DMS153 treated with DMSO at 0.1 percent for 48 hours (cell line): Measurements from ENCODE around the gene GOLGA6B.
"Not testable (repeated sequence)": the region's sequence is repeated elsewhere in the genome, so short reads cannot be mapped to it uniquely, and the experiment has no call there.

Experiments
- DNase-seq: peaks from one replicate; lab custom pipeline; 2025; ENCODE audit not compliant: unreplicated experiment; lab: John Stamatoyannopoulos, UW

Gene GOLGA6B

GRCh38 chr15:72665706-72666105, 11.2 kb downstream of the GOLGA6B start:
- not testable (repeated sequence) for DNase-seq

GRCh38 chr15:72669803-72670202, 15.3 kb downstream of the GOLGA6B start:
- not testable (repeated sequence) for DNase-seq

GRCh38 chr15:72670656-72671352, 16.3 kb downstream of the GOLGA6B start:
- not testable (repeated sequence) for DNase-seq

- no peak for DNase-seq
These were observed 17.0 kb downstream of the GOLGA6B start for GRCh38 chr15:72671525-72671924.

GRCh38 chr15:72676838-72677237, 22.3 kb downstream of the GOLGA6B start:
- no peak for DNase-seq

- DNase-seq, result no peak
These were observed 26.4 kb downstream of the GOLGA6B start for GRCh38 chr15:72680931-72681330.

GRCh38 chr15:72682772-72683171, 28.3 kb downstream of the GOLGA6B start:
- no peak for DNase-seq

GRCh38 chr15:72685301-72685924, 30.9 kb downstream of the GOLGA6B start:
- no peak for DNase-seq

- DNase-seq, result no peak
These were observed 31.7 kb downstream of the GOLGA6B start, which contains the start of the genes BBS4 and HIGD2B for GRCh38 chr15:72685925-72686794. TSS of gene BBS4 (plus strand) at chr15:72686207. CDS start at chr15:72686228, 21 bp downstream. TSS of gene HIGD2B (minus strand) at chr15:72686182. CDS start at chr15:72676374, 9,808 bp downstream.

GRCh38 chr15:72688697-72689096, 34.2 kb downstream of the GOLGA6B start:
- no peak for DNase-seq

GRCh38 chr15:72690938-72691337, 36.4 kb downstream of the GOLGA6B start:
- no peak for DNase-seq

GRCh38 chr15:72698938-72699337, 44.4 kb downstream of the GOLGA6B start:
- no peak for DNase-seq

GRCh38 chr15:72700076-72700475, 45.6 kb downstream of the GOLGA6B start:
- DNase-seq, result no peak

- no peak for DNase-seq
These were observed 51.8 kb downstream of the GOLGA6B start for GRCh38 chr15:72706266-72706665.

- not testable (repeated sequence) for DNase-seq
These were observed 54.2 kb downstream of the GOLGA6B start for GRCh38 chr15:72708551-72709303.
